ENCODE measurements around the gene PDAP1.
A peak's percentile ranks its signal among the peaks of the same experiment; 100 is the strongest.

The PDAP1 gene

DNA sequence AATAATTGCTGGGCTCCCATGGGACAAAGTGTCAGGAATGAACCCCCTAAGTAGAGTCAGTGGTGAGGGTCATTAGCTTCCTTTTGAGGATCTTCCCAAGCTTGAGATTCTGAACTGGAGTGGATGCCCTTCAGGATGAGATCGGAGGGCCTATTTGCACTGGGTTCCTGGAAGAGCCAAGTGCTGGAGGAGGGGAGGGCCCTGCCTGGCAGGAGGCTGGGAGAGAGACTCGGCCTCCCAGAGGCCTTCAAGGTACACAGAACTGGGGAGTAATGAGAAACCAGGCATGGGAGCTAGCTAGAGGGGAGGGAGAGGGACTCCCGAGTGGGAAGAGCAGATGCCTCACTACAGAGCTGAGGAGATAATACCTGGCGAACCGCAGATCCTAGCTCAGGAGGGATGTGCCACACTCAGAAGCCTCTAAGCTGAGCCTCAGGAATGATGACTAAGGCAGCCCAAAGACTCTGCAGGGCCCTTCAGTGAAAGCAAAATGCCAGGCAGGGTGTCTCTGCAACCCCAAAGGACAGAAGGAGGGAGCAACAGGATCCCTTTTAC lies 9.4 kb downstream of the PDAP1 start:
- TF ChIP-seq, protein P1, sequence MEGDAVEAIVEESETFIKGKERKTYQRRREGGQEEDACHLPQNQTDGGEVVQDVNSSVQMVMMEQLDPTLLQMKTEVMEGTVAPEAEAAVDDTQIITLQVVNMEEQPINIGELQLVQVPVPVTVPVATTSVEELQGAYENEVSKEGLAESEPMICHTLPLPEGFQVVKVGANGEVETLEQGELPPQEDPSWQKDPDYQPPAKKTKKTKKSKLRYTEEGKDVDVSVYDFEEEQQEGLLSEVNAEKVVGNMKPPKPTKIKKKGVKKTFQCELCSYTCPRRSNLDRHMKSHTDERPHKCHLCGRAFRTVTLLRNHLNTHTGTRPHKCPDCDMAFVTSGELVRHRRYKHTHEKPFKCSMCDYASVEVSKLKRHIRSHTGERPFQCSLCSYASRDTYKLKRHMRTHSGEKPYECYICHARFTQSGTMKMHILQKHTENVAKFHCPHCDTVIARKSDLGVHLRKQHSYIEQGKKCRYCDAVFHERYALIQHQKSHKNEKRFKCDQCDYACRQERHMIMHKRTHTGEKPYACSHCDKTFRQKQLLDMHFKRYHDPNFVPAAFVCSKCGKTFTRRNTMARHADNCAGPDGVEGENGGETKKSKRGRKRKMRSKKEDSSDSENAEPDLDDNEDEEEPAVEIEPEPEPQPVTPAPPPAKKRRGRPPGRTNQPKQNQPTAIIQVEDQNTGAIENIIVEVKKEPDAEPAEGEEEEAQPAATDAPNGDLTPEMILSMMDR (IDR thresholded peaks at IDR 0.05), result no peak
- H3K36me3 ChIP-seq, result peaks cover 51 to 96% (median 71%) of the 10 kb centered on the region in 3 donors
- H3K27ac ChIP-seq, result no peak overlapping the region
- H3K9me3 ChIP-seq, result no peaks in the 10 kb centered on the region
- H3K4me3 ChIP-seq, result no peak overlapping the region
- intact Hi-C loops (cut with DNase I; ENCODE audit: low total_unique reads), result no loop called here
- DNase-seq, result no peak
- peaks cover 0 to 11% (median under 1%) of the 10 kb centered on the region in 4 donors for H3K4me1 ChIP-seq
- no peaks in the 10 kb centered on the region for H3K27me3 ChIP-seq

- Histone ChIP-seq H3K36me3 (peaks cover 39 to 80% (median 60%) of the 10 kb centered on the region in 3 donors), H3K4me1 (peaks cover 0 to 23% (median 13%) of the 10 kb centered on the region in 4 donors), H3K27ac (no peak overlapping the region), H3K9me3 (no peaks in the 10 kb centered on the region), H3K27me3 (no peaks in the 10 kb centered on the region), H3K4me3 (no peak overlapping the region)
- no peak for DNase-seq
- TF ChIP-seq, protein P1 (IDR thresholded peaks at IDR 0.05), result no peak
- intact Hi-C loops (cut with DNase I; ENCODE audit: low total_unique reads), result no loop called here
These were observed 11.0 kb downstream of the PDAP1 start for GRCh38 chr7:99397297-99397983.

- no peaks in the 10 kb centered on the region for H3K27me3 ChIP-seq
- DNase-seq, result no peak
- H3K27ac ChIP-seq, result no peak overlapping the region
- peaks cover 0 to 27% (median 17%) of the 10 kb centered on the region in 4 donors for H3K4me1 ChIP-seq
- no peak overlapping the region for H3K4me3 ChIP-seq
- H3K9me3 ChIP-seq, result no peaks in the 10 kb centered on the region
- intact Hi-C loops (cut with DNase I; ENCODE audit: low total_unique reads), result no loop called here
- H3K36me3 ChIP-seq, result peaks cover 39 to 73% (median 52%) of the 10 kb centered on the region in 3 donors
- TF ChIP-seq, protein P1 (IDR thresholded peaks at IDR 0.05), result no peak
These were observed 11.7 kb downstream of the PDAP1 start for GRCh38 chr7:99396418-99397296.

- Histone ChIP-seq H3K36me3 (peaks cover 36 to 70% (median 52%) of the 10 kb centered on the region in 3 donors), H3K4me1 (peaks cover 0 to 27% (median 17%) of the 10 kb centered on the region in 4 donors), H3K9me3 (no peaks in the 10 kb centered on the region), H3K27me3 (no peaks in the 10 kb centered on the region), H3K4me3 (no peak overlapping the region), H3K27ac (peak overlapping the region in 1 of 2 donors; percentile 47)
- TF ChIP-seq, protein P1 (IDR thresholded peaks at IDR 0.05), result no peak
- no peak for DNase-seq
- intact Hi-C loops (cut with DNase I; ENCODE audit: low total_unique reads), result no loop called here
These were observed 12.6 kb downstream of the PDAP1 start for GRCh38 chr7:99395616-99396327.

- Histone ChIP-seq H3K27ac (peak overlapping the region in 1 of 2 donors; percentile 74), H3K36me3 (peaks cover 28 to 70% (median 51%) of the 10 kb centered on the region in 3 donors)
- intact Hi-C loops (cut with DNase I; ENCODE audit: low total_unique reads), result no loop called here
These were observed 14.3 kb downstream of the PDAP1 start for GRCh38 chr7:99394188-99394502.

More at GRCh38 chr7:99394188-99394502, 14.3 kb downstream of the PDAP1 start:
- H3K9me3 ChIP-seq, result no peaks in the 10 kb centered on the region
- H3K4me3 ChIP-seq, result no peak overlapping the region
- peaks cover 0 to 27% (median 17%) of the 10 kb centered on the region in 4 donors for H3K4me1 ChIP-seq
- TF ChIP-seq, protein P1 (IDR thresholded peaks at IDR 0.05), result no peak
- DNase-seq, result no peak
- H3K27me3 ChIP-seq, result no peaks in the 10 kb centered on the region

Data from tibial artery (tissue), 4 donors.